ENCODE data around the gene PANX1.
A peak's percentile ranks its signal among the peaks of the same experiment; 100 is the strongest.
"Not testable (repeated sequence)": the region's sequence is repeated elsewhere in the genome, so short reads cannot be mapped to it uniquely, and the experiment has no call there.

Gene PANX1

GRCh38 chr11:94128746-94129511 lies at the start of gene PANX1:
TSS of gene PANX1 (plus strand) at chr11:94128841. CDS start at chr11:94129313, 472 bp downstream.
- DNase-seq (ENCODE audit: low spot score) = peak; percentile 33

- no peak for DNase-seq (ENCODE audit: low spot score)
Observed at GRCh38 chr11:94084164-94084563, 44.5 kb upstream of the PANX1 start.

- DNase-seq (ENCODE audit: low spot score) = no peak
Observed at GRCh38 chr11:94088906-94089305, 39.7 kb upstream of the PANX1 start.

DNA sequence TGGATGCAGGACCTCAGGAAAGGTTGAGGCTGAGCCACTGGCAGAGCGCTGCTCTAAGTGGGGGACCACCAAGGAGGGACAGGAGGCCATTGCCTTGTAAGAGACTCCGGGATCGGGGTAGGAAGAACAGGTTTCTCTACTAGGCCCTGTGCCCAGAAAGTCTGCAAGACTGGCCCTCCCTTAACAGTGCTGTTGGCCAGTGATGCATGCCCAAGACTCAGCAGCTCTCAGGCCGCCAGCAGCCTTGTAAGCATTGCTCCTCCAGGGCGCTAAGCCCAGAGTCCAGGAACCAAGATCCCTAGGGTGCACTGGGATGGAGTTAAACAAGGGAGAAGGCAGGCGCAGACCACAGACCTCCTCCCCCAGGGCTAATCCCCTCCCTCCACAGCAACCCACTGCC lies 39.3 kb upstream of the PANX1 start:
- DNase-seq (ENCODE audit: low spot score) = no peak

DNA sequence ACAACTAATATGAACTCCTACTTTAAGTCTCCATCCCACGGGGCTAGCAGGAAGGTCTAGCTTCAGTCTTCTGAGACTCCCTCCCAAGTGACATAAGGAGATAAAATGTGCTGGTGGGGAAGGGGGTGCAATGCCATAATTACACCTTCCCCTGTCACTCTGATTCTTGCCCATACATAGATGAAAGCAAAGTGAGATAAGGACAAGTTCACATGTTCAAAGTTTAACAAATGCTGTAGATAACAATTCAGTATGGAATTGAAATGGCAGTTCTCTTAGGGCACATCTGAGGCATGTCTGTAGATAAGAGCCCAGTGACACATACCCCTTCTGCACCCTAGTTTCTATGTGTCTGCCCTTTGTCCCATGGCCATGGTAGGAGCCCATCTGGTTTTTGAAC lies 38.2 kb upstream of the PANX1 start:
- no peak for DNase-seq (ENCODE audit: low spot score)

DNA sequence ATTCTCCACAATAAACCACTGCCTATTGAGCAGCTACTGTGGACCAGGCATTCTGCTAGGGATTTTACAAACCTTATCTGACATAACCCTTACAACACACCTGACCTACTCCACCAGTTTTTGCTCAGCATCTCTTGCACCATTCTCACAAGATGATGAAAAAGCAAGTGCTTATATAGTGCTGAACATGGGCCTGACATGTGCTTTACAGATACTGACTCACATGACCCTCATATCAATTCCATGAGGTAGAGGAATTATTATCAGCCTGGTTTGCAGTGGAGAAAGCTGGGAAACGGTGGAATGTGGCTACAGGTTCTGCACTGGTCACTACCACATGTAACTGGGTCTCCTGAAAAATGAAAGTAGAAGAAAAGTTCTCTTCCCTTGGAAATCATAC lies 37.5 kb upstream of the PANX1 start:
- no peak for DNase-seq (ENCODE audit: low spot score)

DNA sequence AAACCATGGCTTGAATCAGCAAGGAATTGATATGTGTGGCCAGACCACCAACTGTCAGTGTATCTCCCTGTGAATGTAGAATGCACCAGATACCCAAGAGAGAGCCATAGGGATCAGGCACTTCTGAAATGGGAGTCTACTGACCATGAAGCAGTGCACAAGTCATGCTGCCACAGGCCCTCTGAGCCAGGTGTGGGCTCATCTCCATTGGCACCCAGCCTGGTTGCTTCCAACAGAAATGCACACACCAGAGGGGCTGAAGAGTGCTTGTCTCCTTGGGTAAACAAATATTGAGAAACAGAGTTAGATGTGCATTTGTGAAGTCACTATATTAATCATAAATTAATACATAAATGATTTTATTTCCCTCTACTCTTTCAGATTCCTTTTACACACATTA lies 28.4 kb upstream of the PANX1 start:
- DNase-seq (ENCODE audit: low spot score) = no peak

DNA sequence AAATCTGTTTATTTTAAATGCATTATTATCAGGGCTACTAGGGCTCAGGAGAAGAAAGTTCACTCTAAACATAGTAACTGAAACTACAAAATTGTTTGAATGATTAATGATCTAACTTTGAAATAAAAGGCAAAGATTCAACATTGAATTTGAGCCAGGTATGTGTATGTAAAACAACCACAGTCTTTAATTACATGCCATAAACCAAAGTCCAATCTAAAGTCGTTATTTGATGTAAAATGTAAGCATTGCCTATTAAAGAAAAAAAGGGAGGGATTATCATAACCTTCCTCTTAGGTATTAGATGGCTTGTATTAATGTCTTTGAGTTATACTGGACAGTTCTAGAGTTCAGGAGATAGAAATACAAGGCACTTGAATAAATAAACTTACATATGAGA lies 25.2 kb upstream of the PANX1 start:
- no peak for DNase-seq (ENCODE audit: low spot score)

DNA sequence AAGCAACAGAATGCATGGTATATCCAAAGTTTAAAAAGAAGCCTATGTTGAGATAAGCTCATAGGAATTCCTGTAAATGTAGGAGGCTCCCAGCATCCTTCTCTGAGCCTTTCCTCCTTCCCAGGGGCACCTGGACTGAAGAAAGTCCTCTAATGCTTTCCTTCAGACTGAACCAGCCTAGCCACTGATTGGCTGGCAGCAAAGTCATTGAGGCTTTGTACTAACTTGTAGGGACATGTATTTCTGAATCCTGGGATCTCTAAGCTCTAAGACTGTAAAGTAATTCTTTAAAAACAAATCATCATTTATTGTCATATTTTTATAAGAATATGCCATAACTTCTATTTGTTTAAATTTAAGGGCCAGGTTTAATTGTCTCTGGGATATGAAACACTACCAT lies 23.9 kb upstream of the PANX1 start:
- no peak for DNase-seq (ENCODE audit: low spot score)

DNA sequence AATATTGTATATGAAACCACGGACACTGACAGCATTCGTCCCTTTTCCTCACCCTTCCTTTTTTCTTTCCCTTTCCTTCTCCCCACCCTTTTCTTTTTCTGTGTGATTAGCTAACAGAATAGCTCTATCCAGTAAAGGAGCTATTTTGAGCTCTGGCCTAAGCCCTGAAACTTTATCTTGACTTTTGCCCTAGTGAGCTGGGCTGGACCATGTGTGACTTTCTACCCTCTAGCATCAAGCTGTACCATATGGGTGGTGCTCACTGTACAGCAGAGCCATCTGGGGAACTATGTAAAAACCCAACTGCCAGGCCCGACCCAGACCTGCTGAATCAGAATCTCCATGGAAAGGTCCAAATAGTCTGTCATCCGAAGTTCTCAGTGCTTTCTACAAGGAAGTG lies 21.9 kb upstream of the PANX1 start:
- DNase-seq (ENCODE audit: low spot score) = no peak

DNA sequence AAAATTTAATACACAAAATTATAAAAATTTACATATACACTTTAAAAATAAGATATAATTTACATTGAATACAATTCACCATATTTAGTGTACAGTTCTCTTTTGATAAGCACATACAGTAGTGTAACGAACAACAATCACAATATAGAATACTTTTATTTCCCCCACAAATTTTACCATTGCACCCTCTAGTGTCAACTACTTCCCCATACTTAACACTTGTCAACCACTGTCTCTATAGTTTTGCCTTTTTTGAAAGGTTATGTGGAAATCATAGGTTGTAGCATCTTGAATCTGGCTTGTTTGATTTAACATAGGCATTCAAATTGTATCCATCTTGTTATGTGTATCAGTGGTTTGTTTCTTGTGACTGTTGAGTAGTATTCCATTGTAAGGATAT lies 21.3 kb upstream of the PANX1 start:
- DNase-seq (ENCODE audit: low spot score) = no peak

- no peak for DNase-seq (ENCODE audit: low spot score)
Observed at GRCh38 chr11:94111241-94111640, 17.4 kb upstream of the PANX1 start.

DNA sequence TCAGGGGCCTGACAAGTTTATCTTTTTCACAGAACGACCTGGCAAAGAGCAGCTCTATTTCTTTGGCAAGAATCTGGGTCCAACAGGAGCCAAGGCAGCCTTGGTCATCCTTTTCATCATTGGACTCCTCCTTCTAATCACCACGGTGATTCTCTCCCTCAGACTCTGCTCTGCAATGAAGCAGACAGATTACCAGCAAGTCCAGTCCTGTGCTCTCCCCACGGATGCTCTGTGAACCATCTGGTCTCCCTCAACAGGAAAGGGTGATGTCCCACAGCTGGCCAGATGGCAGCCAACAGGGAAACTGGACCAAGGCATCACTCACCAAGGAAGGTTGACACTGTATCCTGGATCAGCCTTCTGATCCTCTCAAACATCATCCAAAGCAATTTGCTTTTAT lies 17.0 kb upstream of the PANX1 start:
- no peak for DNase-seq (ENCODE audit: low spot score)

DNA sequence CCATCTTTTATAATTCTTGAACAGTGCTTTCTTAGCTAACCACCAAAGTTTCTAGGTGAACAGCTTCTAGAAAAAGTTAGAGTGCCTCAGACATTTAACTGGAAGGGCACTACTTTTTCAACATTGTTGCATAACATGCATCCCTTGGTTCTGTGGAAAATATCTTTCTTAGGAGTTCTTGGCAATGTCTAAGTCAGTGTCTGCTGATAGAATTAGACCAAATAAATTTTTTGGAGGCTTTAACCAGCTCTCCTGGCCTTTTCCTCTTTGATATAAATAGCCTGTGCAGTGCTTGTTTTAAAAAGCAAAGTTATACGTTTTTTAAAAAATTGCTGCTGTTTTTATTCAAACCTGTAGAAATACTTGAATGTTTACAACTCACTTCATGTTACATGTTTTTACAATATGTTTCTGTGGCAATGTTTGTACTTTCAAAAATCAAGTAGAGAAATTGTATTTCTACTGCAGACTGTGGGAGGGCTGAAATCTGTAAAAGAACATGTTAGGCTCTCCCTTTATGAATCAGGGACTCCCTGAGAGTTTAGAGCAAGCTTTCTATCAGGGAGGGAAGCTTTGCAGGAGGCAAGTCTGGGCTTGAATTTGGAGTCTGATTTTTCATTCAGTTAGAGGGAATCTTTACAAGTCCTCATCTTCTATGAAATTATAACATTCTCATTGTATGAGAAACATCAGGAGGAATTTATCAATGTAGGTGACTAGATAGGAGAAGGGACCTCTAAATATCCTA lies 16.3 kb upstream of the PANX1 start:
- no peak for DNase-seq (ENCODE audit: low spot score)

DNA sequence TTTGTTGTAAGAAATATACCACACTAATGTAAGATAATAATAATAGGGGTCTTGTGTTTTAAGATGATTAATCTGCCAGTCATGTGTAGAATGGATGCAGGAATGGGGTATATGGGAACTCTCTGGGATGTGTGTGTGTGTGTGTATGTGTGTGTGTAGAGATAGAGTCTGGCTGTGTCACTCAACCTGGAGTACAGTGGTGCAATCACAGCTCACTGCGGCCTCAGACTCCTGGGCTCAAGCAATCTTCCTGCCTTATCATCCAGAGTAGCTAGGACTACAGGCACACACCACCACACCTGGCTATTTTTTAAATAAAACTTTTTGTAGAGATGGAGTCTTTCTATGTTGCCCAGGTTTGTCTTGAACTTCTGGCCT lies 11.5 kb upstream of the PANX1 start:
- no peak for DNase-seq (ENCODE audit: low spot score)

DNA sequence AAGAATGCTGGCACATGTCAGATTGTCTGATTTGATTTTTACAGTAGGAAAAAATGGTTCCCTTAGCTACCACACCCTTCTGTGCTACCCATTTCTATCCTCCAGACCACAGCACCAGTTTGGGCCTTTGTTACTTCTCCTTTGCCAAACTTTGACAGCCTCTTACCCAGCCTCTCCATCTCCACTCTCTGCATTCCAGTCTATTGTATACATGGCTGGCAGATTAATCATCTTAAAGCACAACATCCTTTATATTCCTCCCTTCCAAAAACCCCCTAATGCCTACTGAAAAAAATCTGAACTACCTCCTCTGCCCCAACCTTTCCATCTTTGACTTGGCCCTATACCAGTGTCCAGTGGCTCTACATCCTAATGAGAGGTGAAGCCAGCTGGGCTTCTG lies 10.8 kb upstream of the PANX1 start:
- DNase-seq (ENCODE audit: low spot score) = no peak

DNA sequence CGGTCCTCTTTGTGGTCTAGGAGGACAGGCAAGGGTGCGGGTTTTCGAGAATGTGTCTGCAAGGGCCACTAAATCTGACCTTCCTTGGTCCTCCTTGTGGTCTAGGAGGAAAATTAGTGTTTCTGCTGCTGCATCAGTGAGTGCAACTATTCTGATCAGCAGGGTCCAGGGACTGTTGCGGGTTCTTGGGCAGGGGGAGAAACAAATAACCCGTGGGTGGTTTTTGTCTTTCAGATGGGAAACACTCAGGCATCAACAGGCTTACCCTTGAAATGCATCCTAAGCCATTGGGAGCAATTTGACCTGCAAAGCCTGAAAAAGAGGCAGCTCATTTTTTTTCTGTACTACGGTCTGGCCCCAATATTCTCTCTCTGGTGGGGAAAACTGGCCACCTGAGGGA lies 9.0 kb upstream of the PANX1 start:
- not testable (repeated sequence) for DNase-seq (ENCODE audit: low spot score)

GRCh38 chr11:94120516-94120915 lies 8.1 kb upstream of the PANX1 start:
- not testable (repeated sequence) for DNase-seq (ENCODE audit: low spot score)

- no peak for DNase-seq (ENCODE audit: low spot score)
Observed at GRCh38 chr11:94120946-94121345, 7.7 kb upstream of the PANX1 start.

DNA sequence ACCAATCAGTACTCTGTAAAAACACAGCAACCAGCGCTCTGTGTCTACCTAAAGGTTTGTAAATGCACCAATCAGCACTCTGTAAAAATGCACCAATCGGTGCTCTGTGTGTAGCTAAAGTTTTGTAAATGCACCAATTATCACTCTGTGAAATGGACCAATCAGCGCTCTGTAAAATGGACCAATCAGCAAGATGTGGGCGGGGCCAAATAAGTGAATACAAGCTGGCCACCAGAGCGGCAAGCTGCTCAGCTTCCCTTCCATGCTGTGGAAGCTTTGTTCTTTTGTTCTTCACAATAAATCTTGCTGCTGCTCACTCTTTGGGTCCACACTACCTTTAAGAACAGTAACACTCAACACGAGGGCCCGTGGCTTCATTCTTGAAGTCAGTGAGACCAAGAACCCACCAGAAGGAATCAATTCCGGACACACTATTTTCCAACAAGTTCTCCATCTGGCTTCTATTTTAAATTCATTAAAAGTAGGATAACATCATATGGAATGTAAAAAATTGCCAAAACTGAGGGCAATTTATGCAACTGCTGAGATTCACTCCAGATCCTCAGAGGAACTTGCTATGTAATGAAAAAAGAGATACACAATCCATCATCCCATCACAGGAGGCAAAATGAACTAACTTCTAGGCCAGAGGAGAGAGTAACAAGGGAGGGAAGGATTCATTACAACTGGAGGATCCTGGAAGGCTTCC lies 3.1 kb upstream of the PANX1 start:
- DNase-seq (ENCODE audit: low spot score) = no peak

- no peak for DNase-seq (ENCODE audit: low spot score)
Observed at GRCh38 chr11:94127638-94128037, 1.0 kb upstream of the PANX1 start.

GRCh38 chr11:94128291-94128745 lies 323 bp upstream of the PANX1 start:
- no peak for DNase-seq (ENCODE audit: low spot score)

All from hematopoietic multipotent progenitor cell treated with erythropoietin and hydrocortisone succinate and interleukin-3 and kit ligand, for 15 days (in vitro differentiated cells).